HG02885 (cell line): Measurements from ENCODE around the gene TSPEAR.
"Not testable (repeated sequence)": the region's sequence is repeated elsewhere in the genome, so short reads cannot be mapped to it uniquely, and the experiment has no call there.

Experiments used
- ATAC-seq: cut with Tn5 transposase; IDR thresholded peaks from one replicate; pipeline ENCODE4 v1.9.1; 2021; ENCODE audit warnings: mild to moderate bottlenecking; ENCODE audit not compliant: unreplicated experiment, poor library complexity

TSPEAR gene

GRCh38 chr21:44483288-44484237 is 227.8 kb downstream of the TSPEAR start:
- ATAC-seq: no peak

GRCh38 chr21:44482581-44483287 is 228.6 kb downstream of the TSPEAR start:
- ATAC-seq: no peak

- ATAC-seq: no peak
Observed at GRCh38 chr21:44480200-44481053, 230.9 kb downstream of the TSPEAR start.

GRCh38 chr21:44479556-44480199 is 231.7 kb downstream of the TSPEAR start:
- ATAC-seq: not testable (repeated sequence)

GRCh38 chr21:44478801-44479167 is 232.6 kb downstream of the TSPEAR start:
- ATAC-seq: no peak

- no peak for ATAC-seq
Observed at GRCh38 chr21:44478124-44478800, 233.1 kb downstream of the TSPEAR start.

- ATAC-seq: no peak
Observed at GRCh38 chr21:44477712-44478111, 233.7 kb downstream of the TSPEAR start.

GRCh38 chr21:44477131-44477530 is 234.2 kb downstream of the TSPEAR start:
- no peak for ATAC-seq

- no peak for ATAC-seq
Observed at GRCh38 chr21:44475266-44475845, 236.0 kb downstream of the TSPEAR start.

- no peak for ATAC-seq
Observed at GRCh38 chr21:44473915-44474555, 237.3 kb downstream of the TSPEAR start.

- ATAC-seq: no peak
Observed at GRCh38 chr21:44471996-44472395, 239.4 kb downstream of the TSPEAR start.

- no peak for ATAC-seq
Observed at GRCh38 chr21:44471341-44471740, 240.0 kb downstream of the TSPEAR start.

- ATAC-seq: no peak
Observed at GRCh38 chr21:44467859-44468195, 243.5 kb downstream of the TSPEAR start.

GRCh38 chr21:44466996-44467858 is 244.1 kb downstream of the TSPEAR start:
- no peak for ATAC-seq

- no peak for ATAC-seq
Observed at GRCh38 chr21:44466351-44466954, 244.9 kb downstream of the TSPEAR start.

- ATAC-seq: no peak
Observed at GRCh38 chr21:44464351-44464750, 247.0 kb downstream of the TSPEAR start.

GRCh38 chr21:44463724-44464123 is 247.6 kb downstream of the TSPEAR start:
- no peak for ATAC-seq

GRCh38 chr21:44462834-44463200 is 248.6 kb downstream of the TSPEAR start:
- ATAC-seq: no peak
